ENCODE measurements around the gene NR1I3. TPM values are rescaled to one million over a fixed set of nuclear protein-coding genes. Genes with fewer than 3 reads are reported as not detected.
A peak's percentile ranks its signal among the peaks of the same experiment; 100 is the strongest.

NR1I3 gene
- total and polyA plus RNA-seq, 2 of the 13 experiments (the other 11 are each of a cell fraction or from before 2014, with no cell fraction given), result 0.62 to 0.95 TPM

- TF ChIP-seq STAT6 (CRISPR knock-in tag; IDR thresholded peaks at IDR 0.05; ENCODE audit: borderline replicate concordance), result no peak
- peak; percentile 23; the same call in 1 of the 2 replicates for TF ChIP-seq HDAC2 (CRISPR knock-in tag; IDR thresholded peaks at IDR 0.05)
- no peak for TF ChIP-seq ZNF235 (CRISPR knock-in tag; IDR thresholded peaks at IDR 0.05; ENCODE audit: borderline replicate concordance)
- peak; percentile 23; the same call in 1 of the 2 replicates for TF ChIP-seq ZMYM4 (CRISPR knock-in tag; IDR thresholded peaks at IDR 0.05)
- TF ChIP-seq THAP11 (CRISPR knock-in tag; IDR thresholded peaks at IDR 0.05), result peak; percentile 26; the same call in 1 of the 2 replicates
- TF ChIP-seq BRF2 (CRISPR knock-in tag; IDR thresholded peaks at IDR 0.05), result no peak
- no peak for TF ChIP-seq ZFP82 (CRISPR knock-in tag; IDR thresholded peaks at IDR 0.05; ENCODE audit: borderline replicate concordance)
- 0 out of 2 replicates have a peak, but pooled peaks have one; percentile 12 for TF ChIP-seq NFYC (CRISPR knock-in tag; IDR thresholded peaks at IDR 0.05)
- TF ChIP-seq YEATS2 (CRISPR knock-in tag; IDR thresholded peaks at IDR 0.05; ENCODE audit: borderline replicate concordance), result peak; percentile 26; the same call in 1 of the 2 replicates
- peak; percentile 62 for TF ChIP-seq YY1 (IDR thresholded peaks at IDR 0.05; ENCODE audit: insufficient read depth, insufficient replicate concordance, low read depth, low read length)
- 0 out of 2 replicates have a peak, but pooled peaks have one; percentile 60 for TF ChIP-seq ZNF740 (CRISPR knock-in tag; IDR thresholded peaks at IDR 0.05)
- TF ChIP-seq KLF6 (CRISPR knock-in tag; IDR thresholded peaks at IDR 0.05), result 0 out of 2 replicates have a peak, but pooled peaks have one; percentile 24
- peak; percentile 95 for TF ChIP-seq SMC3 (IDR thresholded peaks at IDR 0.05; ENCODE audit: low read length)
- TF ChIP-seq TBX3 (IDR thresholded peaks at IDR 0.05; ENCODE audit: borderline replicate concordance), result 0 out of 2 replicates have a peak, but pooled peaks have one; percentile 11
- TF ChIP-seq STAG1 (CRISPR knock-in tag; IDR thresholded peaks at IDR 0.05), result peak; percentile 92
- peak; percentile 55 for TF ChIP-seq IKZF4 (CRISPR knock-in tag; IDR thresholded peaks at IDR 0.05; ENCODE audit: borderline replicate concordance, low read depth, not compliant biosample characterization)
- no peak for TF ChIP-seq ZBTB21 (CRISPR knock-in tag; IDR thresholded peaks at IDR 0.05)
- no peak for TF ChIP-seq RNF219 (CRISPR knock-in tag; IDR thresholded peaks at IDR 0.05)
- 0 out of 2 replicates have a peak, but pooled peaks have one; percentile 24 for TF ChIP-seq KMT2A (CRISPR knock-in tag; IDR thresholded peaks at IDR 0.05)
- peak; percentile 31; the same call in 1 of the 2 replicates for TF ChIP-seq ZNF12 (CRISPR knock-in tag; IDR thresholded peaks at IDR 0.05)
- no peak for TF ChIP-seq ZBTB25 (CRISPR knock-in tag; IDR thresholded peaks at IDR 0.05)
- TF ChIP-seq ZNF614 (CRISPR knock-in tag; IDR thresholded peaks at IDR 0.05; ENCODE audit: borderline replicate concordance), result peak; percentile 48; the same call in 1 of the 2 replicates
Observed at GRCh38 chr1:161209790-161210409, 28.1 kb downstream of the NR1I3 start (continued).
